NCI-H2227 (cell line): ENCODE results near the gene RNF141.

Experiments used
- DNase-seq: peaks from one replicate; lab custom pipeline; 2025; ENCODE audit not compliant: unreplicated experiment; lab: John Stamatoyannopoulos, UW

RNF141 gene

DNA sequence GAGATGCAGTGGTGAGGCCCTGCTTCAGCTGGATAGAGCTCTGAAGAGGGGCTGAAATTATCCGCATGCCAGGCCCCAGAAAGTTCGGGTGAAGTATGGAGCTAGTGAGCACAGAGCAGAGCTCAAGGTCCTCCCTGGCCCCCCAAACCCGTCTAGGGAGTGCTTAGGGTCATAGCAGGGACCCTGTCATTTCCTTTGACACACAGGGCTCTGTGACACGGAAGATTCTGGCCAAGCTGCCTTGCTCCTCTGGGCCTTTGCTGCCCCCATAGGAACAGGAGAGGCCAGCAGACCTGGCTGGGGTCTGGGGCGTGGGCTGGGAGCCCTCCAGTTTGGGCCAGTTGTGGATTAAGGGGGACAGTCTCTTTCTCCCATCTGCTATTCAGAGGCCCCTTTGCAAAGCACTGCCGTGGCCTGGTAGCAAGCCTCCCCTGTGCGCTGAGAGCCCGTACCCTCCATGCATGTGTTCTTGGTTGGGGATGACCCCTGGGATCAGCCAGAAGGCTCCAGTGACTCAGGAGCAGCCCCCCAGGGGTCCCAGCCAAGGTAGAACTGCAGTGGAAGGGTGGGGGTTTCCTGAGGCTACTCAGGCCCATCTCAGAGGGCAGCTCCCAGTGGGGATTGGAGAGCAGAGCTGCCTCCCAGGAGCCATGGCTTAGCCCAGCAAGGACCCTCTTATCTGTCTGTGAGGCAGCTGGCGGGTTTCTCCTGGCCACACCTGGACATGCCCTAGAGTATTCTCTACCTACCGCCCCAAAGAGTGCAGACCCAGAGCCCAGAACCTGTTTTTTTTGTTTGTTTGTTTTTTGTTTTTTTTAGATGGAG is 42.3 kb downstream of the RNF141 start:
- DNase-seq, result no peak

DNA sequence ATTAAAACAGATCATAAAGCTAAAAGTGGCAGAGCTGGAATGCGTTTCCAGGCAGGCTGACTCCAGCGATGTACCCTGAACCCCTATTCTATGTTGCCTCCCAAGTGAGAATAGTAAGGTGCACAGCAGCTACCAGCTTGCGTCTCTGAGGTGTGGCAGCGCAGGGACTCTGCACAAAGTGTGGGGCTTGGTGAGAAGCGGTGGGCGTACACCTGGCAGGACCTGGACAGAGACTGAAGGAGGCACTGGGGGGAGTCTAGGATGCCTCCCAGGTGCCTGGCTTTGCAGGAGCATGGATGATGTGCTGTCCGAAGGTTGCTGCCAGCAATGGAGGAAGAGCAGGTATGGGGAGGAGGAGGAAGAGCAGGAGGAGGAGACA is 43.0 kb downstream of the RNF141 start:
- no peak for DNase-seq

GRCh38 chr11:10497371-10498021 is 43.5 kb downstream of the RNF141 start:
- no peak for DNase-seq

- no peak for DNase-seq
Measured at GRCh38 chr11:10496296-10496936, 44.6 kb downstream of the RNF141 start.

DNA sequence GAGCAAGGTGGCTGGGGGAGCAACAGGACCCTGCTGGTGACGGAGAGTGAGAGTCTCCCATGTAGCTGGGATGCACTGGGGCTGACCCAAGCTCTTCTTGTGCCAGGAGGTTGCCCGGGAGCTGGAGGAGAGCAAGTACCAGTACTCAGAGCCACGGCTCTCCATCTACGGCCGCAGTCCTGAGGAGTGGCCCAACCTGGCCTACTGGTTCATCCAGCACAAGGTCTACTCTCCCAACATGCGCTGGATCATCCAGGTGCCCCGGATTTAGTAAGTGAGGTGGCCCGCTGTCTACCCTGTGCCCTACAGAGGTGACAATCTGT is 45.6 kb downstream of the RNF141 start:
- no peak for DNase-seq

GRCh38 chr11:10494636-10495463 is 46.1 kb downstream of the RNF141 start:
- DNase-seq, result no peak

- DNase-seq, result no peak
Measured at GRCh38 chr11:10493041-10493663, 47.8 kb downstream of the RNF141 start.

- no peak for DNase-seq
Measured at GRCh38 chr11:10492084-10492483, 48.9 kb downstream of the RNF141 start.

DNA sequence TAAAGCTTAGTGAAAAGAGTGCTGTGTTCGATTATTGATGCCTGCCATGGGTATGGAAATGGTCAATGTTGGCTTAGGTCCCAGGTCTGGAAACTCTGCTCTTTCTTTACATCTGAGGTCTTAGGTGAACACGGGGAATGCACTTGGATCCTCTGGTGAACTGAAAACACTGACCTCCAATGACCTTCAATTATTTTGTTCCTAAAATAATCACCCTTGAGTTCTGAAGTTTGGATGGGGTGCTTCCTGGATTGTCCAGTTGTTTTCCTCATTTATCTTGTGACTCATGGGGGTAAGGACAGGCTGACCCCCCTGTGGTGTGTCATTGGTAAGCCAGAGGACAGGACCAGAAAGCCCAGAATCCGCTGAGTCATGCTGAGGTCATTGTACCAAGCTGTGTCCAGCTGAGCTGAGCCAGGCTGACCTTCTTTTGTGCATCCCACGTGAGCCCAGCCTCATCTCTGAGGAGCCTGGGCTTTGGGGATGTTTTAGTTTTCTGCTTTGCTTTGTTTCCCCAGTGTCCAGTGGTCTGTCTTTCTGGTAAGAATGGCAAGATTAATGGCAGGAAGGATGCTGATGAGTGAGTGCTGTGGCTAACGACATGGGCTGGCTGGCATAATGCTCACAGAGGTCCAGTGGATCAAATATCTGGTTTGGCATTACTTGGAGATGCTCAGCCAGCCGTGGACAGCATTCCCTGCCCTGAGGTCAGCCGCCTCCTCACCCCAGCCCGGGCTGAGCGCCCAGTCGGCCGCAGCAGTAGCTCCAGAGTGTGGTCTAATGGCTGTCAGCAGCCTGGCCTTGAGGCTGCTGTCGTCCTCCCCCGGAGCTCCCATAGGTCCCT is 50.4 kb downstream of the RNF141 start:
- DNase-seq, result no peak

- no peak for DNase-seq
Measured at GRCh38 chr11:10490032-10490397, 51.0 kb downstream of the RNF141 start.

- DNase-seq, result no peak
Measured at GRCh38 chr11:10488934-10489691, 51.9 kb downstream of the RNF141 start.

GRCh38 chr11:10488121-10488933 is 52.7 kb downstream of the RNF141 start:
- DNase-seq, result no peak

DNA sequence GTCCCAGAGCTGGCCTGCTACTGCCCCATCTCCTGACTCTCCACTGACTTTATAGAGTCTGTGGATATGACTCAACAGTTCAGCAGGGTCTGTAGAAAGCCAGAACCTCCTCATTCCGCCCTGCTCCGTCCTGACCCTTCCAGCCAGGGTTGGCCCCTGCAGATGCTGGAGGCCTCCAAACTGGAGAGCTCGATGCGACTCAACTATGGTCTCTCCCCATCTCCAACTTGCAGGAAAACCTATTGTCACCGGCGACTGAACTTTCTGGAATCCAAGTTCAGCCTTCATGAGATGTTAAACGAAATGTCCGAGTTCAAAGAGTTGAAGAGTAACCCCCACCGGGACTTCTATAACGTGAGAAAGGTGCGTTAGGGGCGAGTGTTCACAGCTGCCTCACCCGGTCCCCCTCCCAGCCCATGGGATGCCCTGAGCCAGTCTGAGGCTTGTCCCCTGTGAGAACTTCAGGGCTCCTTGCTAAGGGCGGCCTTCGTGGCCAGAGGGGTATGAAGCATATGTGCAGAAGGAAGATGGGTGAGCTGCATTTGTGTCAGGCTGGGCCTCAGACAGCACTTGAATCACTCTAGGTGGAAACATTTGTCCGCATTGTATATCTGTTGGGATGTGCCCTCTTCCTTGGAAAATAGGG is 53.9 kb downstream of the RNF141 start:
- DNase-seq, result no peak

DNA sequence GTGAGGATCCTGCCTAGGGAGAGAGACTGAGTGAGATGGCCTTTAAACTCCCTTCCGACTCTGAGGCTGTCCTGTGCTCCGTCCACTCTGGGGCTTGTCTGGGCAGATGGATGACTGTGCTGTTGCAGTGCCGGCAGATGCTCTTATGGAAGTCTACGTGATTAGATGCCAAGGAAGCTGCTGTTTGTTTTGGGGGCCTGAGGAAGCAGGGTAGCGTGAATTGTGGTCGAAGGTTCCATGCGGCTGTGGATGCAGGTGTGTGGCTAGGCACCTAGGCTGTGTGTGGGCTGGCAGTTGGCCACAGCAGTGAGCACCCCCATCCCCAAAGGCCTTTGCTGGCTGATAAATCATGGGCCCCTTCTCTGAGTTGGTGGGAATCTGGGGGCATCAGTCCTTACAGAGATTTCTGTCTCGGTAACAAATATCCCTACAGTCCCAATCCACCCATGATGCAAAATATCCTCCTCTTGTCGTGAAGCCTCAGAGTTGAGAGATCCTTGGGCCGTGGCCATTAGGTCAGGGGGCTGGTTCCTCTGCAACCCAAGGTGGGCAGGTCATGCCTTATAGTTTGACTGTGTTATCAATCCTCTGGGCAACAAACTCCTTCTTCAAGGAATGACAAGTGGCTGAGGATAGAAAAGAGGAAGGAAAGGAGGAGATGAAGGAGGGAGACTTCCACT is 54.7 kb downstream of the RNF141 start:
- DNase-seq, result no peak

GRCh38 chr11:10485646-10486045 is 55.3 kb downstream of the RNF141 start:
- no peak for DNase-seq

GRCh38 chr11:10484461-10485180 is 56.4 kb downstream of the RNF141 start:
- DNase-seq, result no peak

DNA sequence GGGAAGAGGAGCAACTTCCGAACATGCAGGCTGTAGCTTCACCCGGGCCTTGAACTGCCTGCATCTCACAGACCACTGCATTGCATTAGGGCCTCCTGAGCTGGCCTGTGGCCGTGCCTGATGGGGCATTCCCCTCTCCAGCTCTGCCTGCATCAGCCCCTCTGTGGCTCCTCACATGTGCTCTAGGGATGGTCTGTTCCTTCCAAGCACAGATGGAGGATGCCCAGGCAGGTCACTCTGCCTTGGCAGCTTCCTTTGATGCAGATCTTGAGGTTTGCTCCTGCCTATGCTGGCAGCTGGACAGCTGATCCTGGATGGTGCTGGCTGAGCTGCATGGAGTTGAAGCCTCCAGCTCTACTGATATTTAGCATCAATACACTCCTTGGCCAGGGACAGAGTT is 57.4 kb downstream of the RNF141 start:
- DNase-seq, result no peak
